PFSK-1 (cell line): ENCODE results near the gene SIPA1.

Source experiments
- FOXP2 ChIP-seq: optimal IDR thresholded peaks from 2 replicates; pipeline ENCODE3; 2011; ENCODE audit warnings: borderline replicate concordance, control low read depth, inconsistent platforms; ENCODE audit not compliant: insufficient read depth; ENCODE audit errors: extremely low read length, extremely low read depth
- REST ChIP-seq, 2 experiments: IDR thresholded peaks; 2 replicates each; pipeline versions ENCODE4 v1.6.1 to v1.8.0; 2011 to 2012; ENCODE audit warnings: low read depth in 2 of 2, low read length in 2 of 2, control low read depth in 1 of 2, inconsistent platforms in 1 of 2, mild to moderate bottlenecking in 1 of 2, moderate library complexity in 1 of 2; ENCODE audit not compliant: insufficient read depth in 1 of 2
- SIN3A ChIP-seq: IDR thresholded peaks from 2 replicates; pipeline ENCODE4 v1.6.1; 2012; ENCODE audit warnings: mild to moderate bottlenecking, low read length, moderate library complexity, borderline replicate concordance; ENCODE audit not compliant: insufficient read depth

- TF ChIP-seq REST (IDR thresholded peaks at IDR 0.05; ENCODE audit: insufficient read depth in 1 of 2, low read depth in 2 of 2, low read length in 2 of 2) (no peak), FOXP2 (no peak), SIN3A (no peak)
Measured at GRCh38 chr11:65680192-65680743, 42.4 kb downstream of the SIPA1 start.
